RWPE2 (cell line): ENCODE data around the gene ADCY2.

Experiments
- ATAC-seq: fragments of 200-7000 bp; cut with Tn5 transposase; 3 replicates; pipeline ENCODE4 v1.9.1; 2021; ENCODE audit warnings: low read depth
- DNase-seq: peaks from one replicate; pipeline ENCODE4 v3.0.0-alpha.2; 2020; ENCODE audit warnings: low spot score
- H3K27ac ChIP-seq: fragments of 450-650 bp; 2 replicates; pipeline ENCODE4 v1.5.1; 2017; ENCODE audit warnings: mild to moderate bottlenecking; ENCODE audit not compliant: poor library complexity, severe bottlenecking
- H3K27me3 ChIP-seq: fragments of 250-450 bp; sonication (Bioruptor Pico); 2 replicates; pipeline ENCODE4 v1.5.1; 2021; ENCODE audit warnings: mild to moderate bottlenecking, moderate library complexity; ENCODE audit not compliant: insufficient read depth, poor library complexity, severe bottlenecking
- H3K36me3 ChIP-seq: fragments of 250-450 bp; sonication (Bioruptor Pico); 2 replicates; pipeline ENCODE4 v1.5.1; 2020; ENCODE audit warnings: low read depth, mild to moderate bottlenecking, moderate library complexity
- H3K4me1 ChIP-seq: fragments of 250-450 bp; sonication (Bioruptor Pico); 2 replicates; pipeline ENCODE4 v1.5.1; 2021; ENCODE audit warnings: mild to moderate bottlenecking, moderate library complexity; ENCODE audit not compliant: insufficient read depth, poor library complexity, severe bottlenecking
- H3K4me3 ChIP-seq: fragments of 250-450 bp; sonication (Bioruptor Pico); 2 replicates; pipeline ENCODE4 v1.5.1; 2021; ENCODE audit warnings: mild to moderate bottlenecking, moderate library complexity; ENCODE audit not compliant: severe bottlenecking
- H3K9me3 ChIP-seq: fragments of 250-450 bp; sonication (Bioruptor Pico); 2 replicates; pipeline ENCODE4 v1.5.1; 2021; ENCODE audit warnings: mild to moderate bottlenecking, moderate library complexity; ENCODE audit not compliant: severe bottlenecking
- TF ChIP-seq, protein P1 (sequence below): fragments of 450-650 bp; IDR thresholded peaks from one replicate; pipeline ENCODE4 v1.5.1; 2017; ENCODE audit warnings: mild to moderate bottlenecking, moderate library complexity; ENCODE audit not compliant: poor library complexity, severe bottlenecking

Gene ADCY2

DNA sequence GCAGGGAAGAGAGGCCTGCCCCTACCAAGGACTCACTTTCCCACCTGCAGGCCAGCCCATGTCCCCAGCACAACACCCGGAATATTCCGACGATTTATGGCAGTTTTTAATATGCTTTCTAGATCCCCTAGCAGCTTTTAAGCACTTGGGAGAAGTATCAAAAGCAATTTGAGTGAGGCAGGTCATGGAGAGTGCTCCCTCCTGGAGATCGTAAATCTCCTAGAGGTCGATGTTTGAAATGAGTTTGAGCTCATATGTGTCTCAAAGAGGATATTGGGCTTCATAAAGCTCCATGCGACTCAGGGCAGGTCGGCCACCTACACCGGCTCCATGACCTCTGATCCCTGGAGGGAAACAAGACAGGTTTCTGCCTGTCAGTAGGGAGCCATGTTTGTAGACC is 427.7 kb downstream of the ADCY2 start:
- TF ChIP-seq, protein P1, sequence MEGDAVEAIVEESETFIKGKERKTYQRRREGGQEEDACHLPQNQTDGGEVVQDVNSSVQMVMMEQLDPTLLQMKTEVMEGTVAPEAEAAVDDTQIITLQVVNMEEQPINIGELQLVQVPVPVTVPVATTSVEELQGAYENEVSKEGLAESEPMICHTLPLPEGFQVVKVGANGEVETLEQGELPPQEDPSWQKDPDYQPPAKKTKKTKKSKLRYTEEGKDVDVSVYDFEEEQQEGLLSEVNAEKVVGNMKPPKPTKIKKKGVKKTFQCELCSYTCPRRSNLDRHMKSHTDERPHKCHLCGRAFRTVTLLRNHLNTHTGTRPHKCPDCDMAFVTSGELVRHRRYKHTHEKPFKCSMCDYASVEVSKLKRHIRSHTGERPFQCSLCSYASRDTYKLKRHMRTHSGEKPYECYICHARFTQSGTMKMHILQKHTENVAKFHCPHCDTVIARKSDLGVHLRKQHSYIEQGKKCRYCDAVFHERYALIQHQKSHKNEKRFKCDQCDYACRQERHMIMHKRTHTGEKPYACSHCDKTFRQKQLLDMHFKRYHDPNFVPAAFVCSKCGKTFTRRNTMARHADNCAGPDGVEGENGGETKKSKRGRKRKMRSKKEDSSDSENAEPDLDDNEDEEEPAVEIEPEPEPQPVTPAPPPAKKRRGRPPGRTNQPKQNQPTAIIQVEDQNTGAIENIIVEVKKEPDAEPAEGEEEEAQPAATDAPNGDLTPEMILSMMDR = no peak
- DNase-seq = no peak
- no peaks in the 10 kb centered on the region for H3K4me1 ChIP-seq
- no peaks in the 10 kb centered on the region for H3K9me3 ChIP-seq
- no peaks in the 10 kb centered on the region for H3K27me3 ChIP-seq
- H3K27ac ChIP-seq = no peak overlapping the region
- H3K36me3 ChIP-seq = no peaks in the 10 kb centered on the region
- H3K4me3 ChIP-seq = no peak overlapping the region
- ATAC-seq = no peak

DNA sequence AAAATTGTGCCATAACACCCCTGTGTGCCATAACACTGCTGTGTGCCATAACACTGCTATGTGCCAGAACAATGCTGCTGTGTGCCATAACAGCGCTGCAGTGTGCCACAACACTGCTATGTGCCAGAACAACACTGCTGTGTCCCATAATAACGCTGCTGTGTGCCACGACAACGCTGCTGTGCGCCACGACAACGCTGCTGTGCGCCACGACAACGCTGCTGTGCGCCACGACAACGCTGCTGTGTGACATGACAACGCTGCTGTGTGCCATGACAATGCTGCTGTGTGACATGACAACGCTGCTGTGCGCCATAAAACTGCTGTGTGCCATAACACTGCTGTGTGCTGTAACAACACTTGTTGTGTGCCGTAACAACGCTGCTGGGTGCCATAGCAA is 429.1 kb downstream of the ADCY2 start:
- Histone ChIP-seq H3K4me1 (no peaks in the 10 kb centered on the region), H3K9me3 (no peaks in the 10 kb centered on the region), H3K27ac (no peak overlapping the region), H3K36me3 (no peaks in the 10 kb centered on the region), H3K27me3 (peaks cover 8% of the 10 kb centered on the region), H3K4me3 (no peak overlapping the region)
- TF ChIP-seq, protein P1 = no peak
- DNase-seq (no peak), ATAC-seq (no peak)

DNA sequence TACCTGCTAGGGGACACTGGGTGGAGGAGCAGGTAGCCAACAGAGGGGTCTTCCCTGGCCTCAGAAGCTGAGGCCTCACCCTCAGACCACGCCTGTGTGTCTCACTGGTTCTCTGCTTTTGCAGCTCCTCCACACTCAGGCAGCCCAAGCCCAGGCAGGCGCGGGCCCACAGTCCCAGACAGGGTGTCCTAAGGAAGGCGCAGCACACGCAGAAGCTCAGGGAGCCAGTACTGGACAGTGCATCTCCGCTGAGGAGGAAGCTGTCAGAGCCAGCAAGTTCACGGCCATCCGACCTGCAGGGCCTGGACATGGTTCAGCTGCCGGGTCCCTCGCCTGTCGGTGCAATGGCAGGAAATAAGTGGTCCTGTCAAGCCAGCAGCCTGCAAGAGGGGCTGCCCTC is 429.7 kb downstream of the ADCY2 start:
- H3K27ac ChIP-seq = no peak overlapping the region
- H3K27me3 ChIP-seq = peaks cover 15% of the 10 kb centered on the region
- ATAC-seq (no peak), DNase-seq (no peak)
- H3K4me1 ChIP-seq = no peaks in the 10 kb centered on the region
- no peaks in the 10 kb centered on the region for H3K9me3 ChIP-seq
- no peaks in the 10 kb centered on the region for H3K36me3 ChIP-seq
- TF ChIP-seq, protein P1 = no peak
- no peak overlapping the region for H3K4me3 ChIP-seq

DNA sequence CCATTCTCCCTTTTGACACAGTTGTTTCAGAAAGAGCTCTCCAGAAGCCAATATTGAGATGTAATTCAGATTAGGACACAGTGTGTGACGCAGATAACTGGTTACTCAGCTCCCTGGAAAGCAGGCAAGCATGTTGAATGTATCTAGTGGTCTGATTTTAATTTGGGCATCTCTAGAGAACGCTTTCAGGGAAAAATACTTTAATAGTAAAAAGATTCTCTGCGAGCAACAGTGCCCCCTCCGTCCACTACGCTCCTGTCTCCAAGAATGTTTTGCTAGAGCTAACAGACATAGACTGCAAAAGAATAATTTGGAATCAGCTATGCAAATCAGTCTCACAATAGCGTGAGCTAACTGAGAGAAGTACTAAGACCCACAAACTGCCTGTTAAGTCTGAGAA is 431.7 kb downstream of the ADCY2 start:
- Histone ChIP-seq H3K27ac (no peak overlapping the region), H3K4me1 (no peaks in the 10 kb centered on the region), H3K9me3 (no peaks in the 10 kb centered on the region), H3K4me3 (no peak overlapping the region), H3K27me3 (peaks cover 16% of the 10 kb centered on the region), H3K36me3 (no peaks in the 10 kb centered on the region)
- ATAC-seq = no peak
- DNase-seq = no peak
- TF ChIP-seq, protein P1 = no peak

DNA sequence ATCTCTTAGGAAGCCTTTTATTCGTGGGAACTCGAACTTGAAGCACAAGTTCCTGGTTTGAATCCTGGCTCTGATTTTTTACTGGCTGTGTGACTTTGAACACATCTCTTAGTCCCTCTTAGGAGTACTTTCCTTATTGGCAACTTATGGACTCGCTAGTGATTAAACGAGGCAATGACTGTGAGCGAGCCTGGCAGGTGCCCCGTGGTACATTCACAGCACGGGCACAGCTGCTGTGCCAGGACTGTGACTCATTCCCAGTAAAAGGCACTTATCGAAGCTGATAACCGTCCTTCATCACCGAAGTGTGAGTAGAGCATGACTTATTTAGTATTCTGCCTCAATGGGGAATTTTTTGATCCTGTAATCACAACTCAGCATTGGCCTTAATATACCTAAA is 432.3 kb downstream of the ADCY2 start:
- Histone ChIP-seq H3K9me3 (no peaks in the 10 kb centered on the region), H3K27ac (no peak overlapping the region), H3K36me3 (no peaks in the 10 kb centered on the region), H3K4me1 (no peaks in the 10 kb centered on the region), H3K4me3 (no peak overlapping the region), H3K27me3 (peaks cover 16% of the 10 kb centered on the region)
- DNase-seq = no peak
- TF ChIP-seq, protein P1 = no peak
- ATAC-seq = no peak
